ENCODE data around the gene SH3BP5. TPM values are rescaled to one million over a fixed set of nuclear protein-coding genes. Genes with fewer than 3 reads are reported as not detected.
A peak's percentile ranks its signal among the peaks of the same experiment; 100 is the strongest.

SH3BP5 gene
- total RNA-seq, 1 experiment from 2014 or later, result 13.9 TPM

GRCh38 chr3:15310491-15311370, 21.7 kb downstream of the SH3BP5 start:
- peaks cover 6% of the 10 kb centered on the region; the same call in 1 of the 2 replicates for H3K79me2 ChIP-seq (ENCODE audit: insufficient read depth, low read length)
- H3K9me3 ChIP-seq (ENCODE audit: control insufficient read depth in 1 of 2, insufficient read depth in 1 of 2, low read depth in 1 of 2, low read length in 2 of 2), result no peaks in the 10 kb centered on the region
- no peaks in the 10 kb centered on the region for H3K36me3 ChIP-seq (ENCODE audit: control insufficient read depth in 1 of 2, insufficient read depth in 2 of 2, low read length in 2 of 2)
- TF ChIP-seq ZNF274 (IDR thresholded peaks at IDR 0.05; ENCODE audit: low read depth, low read length) (no peak), MAX (IDR thresholded peaks at IDR 0.05) (peak; percentile 84), CEBPB (IDR thresholded peaks at IDR 0.05; ENCODE audit: low read depth) (peak; percentile 17; the same call in 1 of the 2 replicates), ATF3 (IDR thresholded peaks at IDR 0.05) (no peak), CTCF (IDR thresholded peaks at IDR 0.05 in 2 of 3, conservative IDR thresholded peaks at IDR 0.05 in 1 of 3; ENCODE audit: borderline replicate concordance in 1 of 3, insufficient read depth in 1 of 3, low read depth in 2 of 3, low read length in 2 of 3) (no peak), FOSL1 (IDR thresholded peaks at IDR 0.05; ENCODE audit: low read depth) (peak; percentile 58), ELF1 (IDR thresholded peaks at IDR 0.05; ENCODE audit: borderline replicate concordance, low read depth) (no peak), CBX3 (IDR thresholded peaks at IDR 0.05; ENCODE audit: low read depth) (peak; percentile 55), POLR2AphosphoS5 (IDR thresholded peaks at IDR 0.05; ENCODE audit: low read depth, low read length) (peak; percentile 21; the same call in 1 of the 2 replicates), SIN3A (IDR thresholded peaks at IDR 0.05; ENCODE audit: low read depth) (peak; percentile 19; the same call in 1 of the 2 replicates), JUND (IDR thresholded peaks at IDR 0.05) (peak; percentile 66), SP1 (IDR thresholded peaks at IDR 0.05; ENCODE audit: low read depth) (peak; percentile 37), REST (IDR thresholded peaks at IDR 0.05; ENCODE audit: low read depth) (no peak), RAD21 (IDR thresholded peaks at IDR 0.05; ENCODE audit: low read depth) (peak; percentile 4; the same call in 1 of the 2 replicates)
- ChIA-PET RAD21 (ENCODE audit: low non-redundant PET in 1 of 2, low total read pairs in 2 of 2, uncharacterized antibody in 2 of 2, unreplicated experiment in 2 of 2) (no interaction called here), CTCF (interaction anchor here (0.9 to 1.6 kb wide), 3 partner anchors 9 to 43 kb away, joined by 3 read pairs; no protein-coding TSS in a partner anchor), POLR2A (no interaction called here)
- no peaks in the 10 kb centered on the region for H3K27me3 ChIP-seq (ENCODE audit: insufficient read depth, low read length)
- ATAC-seq (peak; percentile 93), DNase-seq (ENCODE audit: low read depth, low spot score) (peak; percentile 76)
- H3K4me2 ChIP-seq (ENCODE audit: low read length), result peak overlapping the region; percentile 56
- no peak overlapping the region for H2AFZ ChIP-seq (ENCODE audit: low read depth, low read length, poor library complexity, severe bottlenecking)
- peak overlapping the region; percentile 53 for H3K27ac ChIP-seq (ENCODE audit: low read depth, low read length)
- no peaks in the 10 kb centered on the region for H4K20me1 ChIP-seq (ENCODE audit: insufficient read depth)
- no TSS peak for BruUV-seq (replicated peaks)
- peak overlapping the region in 1 of 2 experiments; percentile 9; a peak in 1 of 4 replicates for H3K4me3 ChIP-seq (replicated peaks in 1 of 2; ENCODE audit: low read depth in 1 of 2, low read length in 2 of 2)
- no peaks in the 10 kb centered on the region for H3K9me2 ChIP-seq (ENCODE audit: insufficient read depth)
- H3K4me1 ChIP-seq (ENCODE audit: control insufficient read depth in 1 of 2, insufficient read depth in 2 of 2, low read length in 2 of 2), result peaks cover 32 to 35% of the 10 kb centered on the region in 2 experiments
- H3K9ac ChIP-seq (ENCODE audit: low read length), result peak overlapping the region; percentile 17
- intact Hi-C loops (cut with micrococcal nuclease), result no loop called here
